T-cell (primary cell): ENCODE measurements around the gene GABBR2. TPM values are rescaled to one million over a fixed set of nuclear protein-coding genes. Genes with fewer than 3 reads are reported as not detected.
A peak's percentile ranks its signal among the peaks of the same experiment; 100 is the strongest.

ENCODE experiments used
- ATAC-seq, 4 experiments: fragments of 200-7000 bp in 3 of 4; fragments of 150-1000 bp in 1 of 4; cut with Tn5 transposase; replicated peaks in 1 of 4; 1 replicate in 3 of 4; 2 replicates in 1 of 4; pipeline ENCODE4 v1.10.0; 2021; ENCODE audit warnings: moderate library complexity in 3 of 4, mild to moderate bottlenecking in 2 of 4, moderate number of reproducible peaks in 1 of 4
- CTCF ChIA-PET, 2 donors: fragments of 300-600 bp; sonication (Branson Sonifier 250); formaldehyde crosslinking; loops; one replicate each; lab custom pipeline; 2022; ENCODE audit warnings: antibody characterized with exemption in 2 of 2; lab: Charles Lee
- POLR2A ChIA-PET, 2 donors: fragments of 300-600 bp; sonication (Branson Sonifier 250); formaldehyde crosslinking; loops; one replicate each; lab custom pipeline; 2022; ENCODE audit warnings: antibody characterized with exemption in 2 of 2; lab: Charles Lee
- DNase-seq, 35 experiments: peaks; one replicate each; pipeline versions ENCODE4 v3.0.0 to v3.0.0-alpha.2; 2013 to 2023
- H3K27ac ChIP-seq: one replicate; pipeline ENCODE4 v1.5.1; 2013; ENCODE audit warnings: low read length
- H3K27me3 ChIP-seq, 2 experiments: replicated peaks in 1 of 2; 1 replicate in 1 of 2; 2 replicates in 1 of 2; pipeline versions ENCODE4 v1.6.1 to v1.7.0; 2013; ENCODE audit warnings: low read length in 1 of 2, mixed read lengths in 1 of 2; ENCODE audit not compliant: control insufficient read depth in 2 of 2, insufficient read depth in 2 of 2; ENCODE audit errors: extremely low read depth in 1 of 2
- H3K36me3 ChIP-seq, 2 donors: 1 replicate in 1 of 2; 2 replicates in 1 of 2; pipeline versions ENCODE4 v1.6.1 to v1.7.0; 2013; ENCODE audit warnings: low read length in 1 of 2; ENCODE audit not compliant: control insufficient read depth in 2 of 2, insufficient read depth in 1 of 2; ENCODE audit errors: extremely low read depth in 1 of 2
- H3K4me1 ChIP-seq, 2 experiments: 1 replicate in 1 of 2; 2 replicates in 1 of 2; pipeline versions ENCODE4 v1.6.1 to v1.7.0; 2013; ENCODE audit warnings: low read length in 2 of 2, mixed read lengths in 1 of 2; ENCODE audit not compliant: insufficient read depth in 2 of 2, control insufficient read depth in 1 of 2; ENCODE audit errors: extremely low read depth in 1 of 2
- H3K4me3 ChIP-seq, 2 donors: 1 replicate in 1 of 2; 2 replicates in 1 of 2; pipeline versions ENCODE4 v1.5.1 to v1.7.0; 2013; ENCODE audit warnings: mild to moderate bottlenecking in 2 of 2, low read length in 1 of 2, moderate library complexity in 1 of 2; ENCODE audit not compliant: control insufficient read depth in 1 of 2; ENCODE audit errors: extremely low read depth in 1 of 2
- H3K9me3 ChIP-seq: 2 replicates; pipeline ENCODE4 v1.7.0; 2013
- H3K27ac Mint-ChIP-seq, 2 donors: one replicate each; pipeline ENCODE4 v1.8.0; 2020 to 2021; ENCODE audit warnings: mild to moderate bottlenecking in 2 of 2, mixed read lengths in 2 of 2
- H3K27me3 Mint-ChIP-seq, 2 donors: one replicate each; pipeline ENCODE4 v1.8.0; 2021 to 2022; ENCODE audit warnings: mixed read lengths in 2 of 2
- H3K36me3 Mint-ChIP-seq: one replicate; pipeline ENCODE4 v1.8.0; 2021; ENCODE audit warnings: mixed read lengths
- H3K4me1 Mint-ChIP-seq, 3 donors: one replicate each; pipeline ENCODE4 v1.8.0; 2020 to 2022; ENCODE audit warnings: mixed read lengths in 3 of 3, mild to moderate bottlenecking in 1 of 3
- H3K4me3 Mint-ChIP-seq, 3 donors: one replicate each; pipeline ENCODE4 v1.8.0; 2020 to 2022; ENCODE audit warnings: mild to moderate bottlenecking in 3 of 3, mixed read lengths in 3 of 3, moderate library complexity in 3 of 3
- H3K9me3 Mint-ChIP-seq, 3 donors: one replicate each; pipeline ENCODE4 v1.8.0; 2020 to 2022; ENCODE audit warnings: mixed read lengths in 3 of 3
- WGBS: methylation state at CpG from one replicate; pipeline ENCODE4 v1.1.5; 2013; ENCODE audit warnings: missing lambda C conversion rate; ENCODE audit not compliant: insufficient coverage; 5-methylcytosine and 5-hydroxymethylcytosine counted together
- total RNA-seq, 35 experiments: library from RNA in 6 of 35; stranded (reverse) in 6 of 35; fragments of 120-200 nt in 1 of 35; gene quantifications; one replicate each; pipeline versions ENCODE4 v1.2.1 to v1.2.4 and lab custom pipeline; 2013 to 2026

Gene GABBR2
- total RNA-seq, 5 donors from 2014 or later (not counting 1 experiment from before 2014, with no cell fraction given), result 0.03 TPM; not detected in 4

GRCh38 chr9:98538203-98538602, 170.5 kb downstream of the GABBR2 start:
- no peak for ATAC-seq
- H3K4me1 ChIP-seq, result no peaks in the 10 kb centered on the region
- Mint-ChIP-seq H3K4me3 (no peak overlapping the region), H3K27ac (no peak overlapping the region), H3K4me1 (no peaks in the 10 kb centered on the region), H3K27me3 (peaks cover 4 to 17% of the 10 kb centered on the region in 2 donors), H3K36me3 (no peaks in the 10 kb centered on the region), H3K9me3 (no peaks in the 10 kb centered on the region)
- no peaks in the 10 kb centered on the region for H3K36me3 ChIP-seq
- no peak overlapping the region for H3K27ac ChIP-seq
- H3K9me3 ChIP-seq, result no peaks in the 10 kb centered on the region
- WGBS, result 100% methylated on average over 1 of the region's 1 CpG
- peaks cover 0 to 13% of the 10 kb centered on the region in 2 experiments for H3K27me3 ChIP-seq
- POLR2A ChIA-PET, result no interaction called here
- CTCF ChIA-PET, result no interaction called here
- no peak for DNase-seq
- no peak overlapping the region for H3K4me3 ChIP-seq

GRCh38 chr9:98536542-98537173, 172.1 kb downstream of the GABBR2 start:
- peak in 1 of 4 experiments; percentile 15 for ATAC-seq
- H3K4me3 ChIP-seq, result no peak overlapping the region
- CTCF ChIA-PET, result interaction anchor here in 1 of 2 donors (0.9 kb wide), 1 partner anchor 240 kb away, joined by 3 read pairs; no protein-coding TSS in a partner anchor

GRCh38 chr9:98533866-98534265, 174.9 kb downstream of the GABBR2 start:
- Mint-ChIP-seq H3K4me1 (no peaks in the 10 kb centered on the region), H3K4me3 (no peak overlapping the region), H3K27me3 (peaks cover 9 to 14% of the 10 kb centered on the region in 2 donors), H3K27ac (no peak overlapping the region), H3K9me3 (no peaks in the 10 kb centered on the region), H3K36me3 (no peaks in the 10 kb centered on the region)
- H3K4me1 ChIP-seq, result no peaks in the 10 kb centered on the region
- ATAC-seq, result no peak
- H3K9me3 ChIP-seq, result no peaks in the 10 kb centered on the region
- CTCF ChIA-PET, result no interaction called here
- POLR2A ChIA-PET, result no interaction called here
- H3K27me3 ChIP-seq, result peaks cover 0 to 15% of the 10 kb centered on the region in 2 experiments
- WGBS, result 62% methylated on average over 4 of the region's 4 CpGs
- no peaks in the 10 kb centered on the region for H3K36me3 ChIP-seq
- DNase-seq, result no peak
- no peak overlapping the region for H3K27ac ChIP-seq
- H3K4me3 ChIP-seq, result no peak overlapping the region

More at GRCh38 chr9:98536542-98537173, 172.1 kb downstream of the GABBR2 start:
- peak in 1 of 35 experiments; percentile 11 for DNase-seq
- Histone ChIP-seq H3K36me3 (no peaks in the 10 kb centered on the region), H3K4me1 (no peaks in the 10 kb centered on the region), H3K27me3 (peaks cover 0 to 13% of the 10 kb centered on the region in 2 experiments), H3K9me3 (no peaks in the 10 kb centered on the region), H3K27ac (no peak overlapping the region)
- H3K4me1 Mint-ChIP-seq, result no peaks in the 10 kb centered on the region
- POLR2A ChIA-PET, result no interaction called here
- H3K27me3 Mint-ChIP-seq, result peaks cover 5 to 17% of the 10 kb centered on the region in 2 donors
- H3K4me3 Mint-ChIP-seq, result no peak overlapping the region
- no peak overlapping the region for H3K27ac Mint-ChIP-seq
- H3K36me3 Mint-ChIP-seq, result no peaks in the 10 kb centered on the region
- 65% methylated on average over 12 of the region's 12 CpGs for WGBS
- no peaks in the 10 kb centered on the region for H3K9me3 Mint-ChIP-seq

GRCh38 chr9:98533132-98533531, 175.6 kb downstream of the GABBR2 start:
- Histone ChIP-seq H3K27me3 (peaks cover 0 to 9% of the 10 kb centered on the region in 2 experiments), H3K4me1 (no peaks in the 10 kb centered on the region), H3K27ac (no peak overlapping the region), H3K9me3 (no peaks in the 10 kb centered on the region), H3K36me3 (no peaks in the 10 kb centered on the region), H3K4me3 (no peak overlapping the region)
- H3K4me1 Mint-ChIP-seq, result no peaks in the 10 kb centered on the region
- no peaks in the 10 kb centered on the region for H3K9me3 Mint-ChIP-seq
- 22% methylated on average over 1 of the region's 4 CpGs for WGBS
- ATAC-seq (no peak), DNase-seq (no peak)
- ChIA-PET CTCF (no interaction called here), POLR2A (no interaction called here)
- no peak overlapping the region for H3K4me3 Mint-ChIP-seq
- no peak overlapping the region for H3K27ac Mint-ChIP-seq
- H3K36me3 Mint-ChIP-seq, result no peaks in the 10 kb centered on the region
- peaks cover 9% of the 10 kb centered on the region in 2 donors for H3K27me3 Mint-ChIP-seq

GRCh38 chr9:98532574-98532973, 176.2 kb downstream of the GABBR2 start:
- no peak overlapping the region for H3K27ac ChIP-seq
- H3K9me3 ChIP-seq, result no peaks in the 10 kb centered on the region
- ChIA-PET POLR2A (no interaction called here), CTCF (no interaction called here)
- no peaks in the 10 kb centered on the region for H3K36me3 Mint-ChIP-seq
- no peaks in the 10 kb centered on the region for H3K36me3 ChIP-seq
- WGBS, result 97% methylated on average over 3 of the region's 3 CpGs
- no peak for DNase-seq
- H3K4me1 Mint-ChIP-seq, result no peaks in the 10 kb centered on the region
- H3K4me3 Mint-ChIP-seq, result no peak overlapping the region
- no peak overlapping the region for H3K27ac Mint-ChIP-seq
- H3K27me3 Mint-ChIP-seq, result peaks cover 8 to 9% of the 10 kb centered on the region in 2 donors
- H3K4me3 ChIP-seq, result no peak overlapping the region
- H3K4me1 ChIP-seq, result no peaks in the 10 kb centered on the region
- peaks cover 0 to 9% of the 10 kb centered on the region in 2 experiments for H3K27me3 ChIP-seq
- no peaks in the 10 kb centered on the region for H3K9me3 Mint-ChIP-seq
- no peak for ATAC-seq

GRCh38 chr9:98532147-98532546, 176.6 kb downstream of the GABBR2 start:
- Histone ChIP-seq H3K27me3 (peaks cover 0 to 9% of the 10 kb centered on the region in 2 experiments), H3K27ac (no peak overlapping the region), H3K9me3 (no peaks in the 10 kb centered on the region), H3K36me3 (no peaks in the 10 kb centered on the region), H3K4me3 (no peak overlapping the region), H3K4me1 (no peaks in the 10 kb centered on the region)
- no peaks in the 10 kb centered on the region for H3K36me3 Mint-ChIP-seq
- WGBS, result 71% methylated on average over 4 of the region's 4 CpGs
- H3K27me3 Mint-ChIP-seq, result peaks cover 8 to 9% of the 10 kb centered on the region in 2 donors
- no peak overlapping the region for H3K27ac Mint-ChIP-seq
- DNase-seq, result no peak
- no peaks in the 10 kb centered on the region for H3K4me1 Mint-ChIP-seq
- no peaks in the 10 kb centered on the region for H3K9me3 Mint-ChIP-seq
- H3K4me3 Mint-ChIP-seq, result no peak overlapping the region
- POLR2A ChIA-PET, result no interaction called here
- ATAC-seq, result no peak
- CTCF ChIA-PET, result no interaction called here
